ENCODE measurements around the gene LRRC46.

- no peak for TF ChIP-seq CTCF (IDR thresholded peaks at IDR 0.05)
- no peak for TF ChIP-seq POLR2A (IDR thresholded peaks at IDR 0.05)
Measured at GRCh38 chr17:47803201-47803600, 28.3 kb upstream of the LRRC46 start.

Measured in thyroid gland (tissue), 4 donors.